K562 (cell line): Measurements from ENCODE around the gene KHDRBS2. TPM values are rescaled to one million over a fixed set of nuclear protein-coding genes. Genes with fewer than 3 reads are reported as not detected.

ENCODE experiments used
- ATAC-seq: fragments of 200-7000 bp; cut with Tn5 transposase; 3 replicates; pipeline ENCODE4 v1.9.1; 2020; ENCODE audit warnings: moderate library complexity
- BruUV-seq: library from RNA; stranded (reverse); fragments of 400-500 nt; replicated peaks from 2 replicates; lab custom pipeline; 2021; lab: Mats Ljungman, UMichigan
- CTCF ChIA-PET: fragments of 300-600 bp; formaldehyde crosslinking; extraction: SDS; loops from one replicate; lab custom pipeline; 2021; ENCODE audit warnings: low intra/inter-chr PET ratio; lab: Yijun Ruan, JAX
- POLR2A ChIA-PET: fragments of 300-600, 350-650 bp; sonication (Branson Sonifier 250); formaldehyde crosslinking; extraction: SDS; loops from one replicate; lab custom pipeline; 2021; ENCODE audit warnings: antibody characterized with exemption, inconsistent platforms; lab: Yijun Ruan, JAX
- DNase-seq, 4 experiments: peaks; one replicate each; pipeline versions ENCODE4 v3.0.0 to v3.0.0-alpha.2; 2011 to 2018; ENCODE audit warnings: low spot score in 3 of 4, mixed read lengths in 3 of 4; ENCODE audit errors: extremely low read depth in 1 of 4
- FAIRE-seq: peaks from 2 replicates; lab custom pipeline; 2011; peaks lifted over from hg19 to GRCh38; lab: Jason Lieb, UNC
- H2AFZ ChIP-seq: 2 replicates; pipeline ENCODE4 v1.6.0; 2011; ENCODE audit warnings: low read depth, low read length, control low read depth, inconsistent platforms
- H3K27ac ChIP-seq: fragments of 200-600 bp; 3 replicates; pipeline ENCODE4 v1.8.0; 2011; ENCODE audit warnings: low read depth, mild to moderate bottlenecking, control low read depth, inconsistent platforms, low read length, moderate library complexity, mixed read lengths; ENCODE audit errors: extremely low read depth
- H3K27me3 ChIP-seq, 2 experiments: fragments of 300-600 bp in 1 of 2; 2 replicates in 1 of 2; 3 replicates in 1 of 2; pipeline versions ENCODE4 v1.6.0 to v1.8.0; 2011; ENCODE audit warnings: inconsistent platforms in 2 of 2, low read length in 2 of 2, mild to moderate bottlenecking in 1 of 2, mixed read lengths in 1 of 2, moderate library complexity in 1 of 2; ENCODE audit not compliant: control insufficient read depth in 2 of 2, insufficient read depth in 2 of 2
- H3K36me3 ChIP-seq: fragments of 300-600 bp; 3 replicates; pipeline ENCODE4 v1.8.0; 2011; ENCODE audit warnings: mild to moderate bottlenecking, low read length, inconsistent platforms; ENCODE audit not compliant: control insufficient read depth, insufficient read depth
- H3K4me1 ChIP-seq, 2 experiments: fragments of 200-600 bp in 1 of 2; replicated peaks in 1 of 2; 2 replicates in 1 of 2; 3 replicates in 1 of 2; pipeline versions ENCODE4 v1.5.1 to v1.8.0; 2011; ENCODE audit warnings: inconsistent platforms in 2 of 2, low read length in 2 of 2, mild to moderate bottlenecking in 1 of 2, mixed read lengths in 1 of 2, moderate library complexity in 1 of 2; ENCODE audit not compliant: control insufficient read depth in 2 of 2, insufficient read depth in 2 of 2
- H3K4me2 ChIP-seq: 2 replicates; pipeline ENCODE4 v1.6.1; 2011; ENCODE audit warnings: low read length, control low read depth, inconsistent platforms, mixed read lengths; ENCODE audit not compliant: insufficient read depth
- H3K4me3 ChIP-seq: fragments of 200-600 bp; sonication (generic), shearing (Covaris generic); 2 replicates; pipeline ENCODE4 v1.5.1; 2016; ENCODE audit warnings: control low read depth, inconsistent platforms
- H3K79me2 ChIP-seq: fragments of 200-600 bp; 3 replicates; pipeline ENCODE4 v1.8.0; 2011; ENCODE audit warnings: low read length, inconsistent platforms; ENCODE audit not compliant: control insufficient read depth, insufficient read depth
- H3K9ac ChIP-seq, 2 experiments: 2 replicates each; pipeline versions ENCODE4 v1.6.0 to v1.6.1; 2011; ENCODE audit warnings: low read depth in 2 of 2, low read length in 2 of 2, control low read depth in 1 of 2, inconsistent platforms in 1 of 2, mild to moderate bottlenecking in 1 of 2, mixed read lengths in 1 of 2; ENCODE audit not compliant: insufficient read depth in 1 of 2
- H3K9me1 ChIP-seq: one replicate; pipeline ENCODE4 v1.6.0; 2011; ENCODE audit warnings: inconsistent platforms, mild to moderate bottlenecking, low read length, moderate library complexity; ENCODE audit not compliant: control insufficient read depth, insufficient read depth
- H3K9me3 ChIP-seq: replicated peaks from 2 replicates; pipeline ENCODE4 v1.5.1; 2011; ENCODE audit warnings: low read depth, low read length, inconsistent platforms; ENCODE audit not compliant: control insufficient read depth, insufficient read depth
- H4K20me1 ChIP-seq: replicated peaks from 2 replicates; pipeline ENCODE4 v1.6.1; 2011; ENCODE audit warnings: low read length, inconsistent platforms, mixed read lengths; ENCODE audit not compliant: control insufficient read depth, insufficient read depth
- ARID2 ChIP-seq: fragments of 450-650 bp; IDR thresholded peaks from 2 replicates; pipeline ENCODE4 v1.6.1; 2017; ENCODE audit warnings: antibody characterized with exemption, mild to moderate bottlenecking
- ARID3A ChIP-seq: IDR thresholded peaks from 2 replicates; pipeline ENCODE4 v1.6.1; 2012; ENCODE audit warnings: low read depth, low read length, improper control_type of control experiment, borderline replicate concordance
- NCOA1 ChIP-seq: fragments of 450-650 bp; IDR thresholded peaks from 2 replicates; pipeline ENCODE4 v1.6.1; 2016; ENCODE audit warnings: low read depth
- PHF20 ChIP-seq: fragments of 450-650 bp; IDR thresholded peaks from 2 replicates; pipeline ENCODE4 v1.6.1; 2018; ENCODE audit not compliant: partially characterized antibody
- SMC3 ChIP-seq: conservative IDR thresholded peaks from 2 replicates; pipeline ENCODE4 v1.6.1; 2011; ENCODE audit warnings: low read depth, low read length, improper control_type of control experiment; ENCODE audit not compliant: insufficient read depth
- ZBTB40 ChIP-seq, 2 experiments: fragments of 450-650 bp in 1 of 2; sonication (generic) in 1 of 2; formaldehyde crosslinking in 1 of 2; IDR thresholded peaks; 2 replicates each; pipeline versions ENCODE4 v1.7.1 to v1.9.0; 2016 to 2022; ENCODE audit warnings: inconsistent platforms in 1 of 2, mild to moderate bottlenecking in 1 of 2, missing genetic modification reagents in 1 of 2
- ZNF184 ChIP-seq: sonication (generic); formaldehyde crosslinking; IDR thresholded peaks from 2 replicates; pipeline ENCODE4 v1.5.0; 2020; ENCODE audit warnings: missing genetic modification reagents
- ZNF384 ChIP-seq: IDR thresholded peaks from 2 replicates; pipeline ENCODE4 v1.6.1; 2012; ENCODE audit warnings: low read depth, low read length, improper control_type of control experiment
- WGBS: fragments of 100-300 bp; shearing (Covaris generic); methylation state at CpG from one replicate; pipeline ENCODE4 v1.1.6; 2016; ENCODE audit warnings: low coverage, mixed read lengths; ENCODE audit not compliant: insufficient coverage; ENCODE audit errors: missing lambda C conversion rate; 5-methylcytosine and 5-hydroxymethylcytosine counted together
- in situ Hi-C: fragments of 300-500 bp; cut with MboI; formaldehyde crosslinking; loops from 4 replicates; pipeline ENCODE4 v1.15.0; 2018; ENCODE audit warnings: inconsistent platforms, mixed read lengths
- intact Hi-C: fragments of 100-400 bp; cut with micrococcal nuclease; formaldehyde crosslinking; loops from 2 replicates; pipeline ENCODE4 v1.14.2; 2022
- polyA plus RNA-seq, 8 experiments: library from polyadenylated mRNA; depleted of rRNA in 4 of 8; stranded (reverse) in 5 of 8; unstranded in 3 of 8; fragments of >200 nt; fragmentation: Nextera tagmentation in 2 of 8; fragmentation: Illumina TruSeq in 1 of 8; extraction: Ambion mirVana in 2 of 8; extraction: Trizol in 1 of 8; gene quantifications; 2 replicates each; pipeline versions ENCODE4 v1.2.1 to v1.2.3, GENCODE V29; 2011 to 2014; ENCODE audit warnings: inconsistent platforms in 1 of 8, missing spikeins in 1 of 8
- total RNA-seq, 7 experiments: library from RNA; depleted of rRNA in 6 of 7; stranded (reverse); fragments of >200 nt in 6 of 7; fragmentation: Illumina TruSeq in 2 of 7; extraction: Trizol in 2 of 7; gene quantifications; 2 replicates each; pipeline versions ENCODE4 v1.2.1 to v1.2.3, GENCODE V29; 2011 to 2021; ENCODE audit warnings: low replicate concordance in 1 of 7
- TF ChIP-seq, protein P1 (sequence below), 3 experiments: IDR thresholded peaks in 2 of 3; conservative IDR thresholded peaks in 1 of 3; 2 replicates each; pipeline ENCODE4 v1.5.1; 2011 to 2012; ENCODE audit warnings: low read length in 3 of 3, mild to moderate bottlenecking in 3 of 3, control low read depth in 2 of 3, improper control_type of control experiment in 1 of 3, inconsistent platforms in 1 of 3, low read depth in 1 of 3, mixed read lengths in 1 of 3, moderate library complexity in 1 of 3; ENCODE audit not compliant: insufficient read depth in 2 of 3

KHDRBS2 gene
- total and polyA plus RNA-seq, 9 of the 15 experiments (the other 6 are each of a cell fraction or from before 2014, with no cell fraction given): not detected

DNA sequence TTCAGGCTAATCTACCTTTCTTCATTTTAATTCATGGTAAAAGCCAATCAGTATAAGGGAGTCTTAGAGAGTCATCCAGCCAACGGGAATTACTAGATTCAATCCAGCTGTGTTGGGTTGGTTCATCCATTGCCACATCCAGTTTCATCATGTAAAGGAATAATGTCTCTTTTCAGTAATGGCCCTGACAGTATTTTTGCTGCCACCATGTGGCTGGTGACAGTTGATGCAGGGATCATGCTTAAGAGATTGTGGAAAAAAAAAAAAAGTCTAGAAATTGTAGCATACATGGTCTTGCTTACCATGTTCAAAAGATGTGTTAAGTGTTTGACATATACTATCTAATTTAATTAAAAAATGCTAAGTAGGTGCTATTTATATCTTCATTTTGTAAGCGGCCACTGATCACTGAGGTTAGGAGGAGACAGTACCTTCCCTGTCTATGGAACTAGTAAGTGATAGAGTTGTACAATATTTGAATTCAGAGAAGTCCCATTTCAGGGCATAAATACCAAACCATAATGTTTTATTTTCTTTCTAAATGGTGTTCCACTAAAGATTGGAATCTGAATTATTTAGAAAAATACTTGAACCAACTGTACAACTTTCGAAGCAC, 135.9 kb downstream of the KHDRBS2 start:
- Histone ChIP-seq H3K27me3 (no peaks in the 10 kb centered on the region), H3K9me1 (no peaks in the 10 kb centered on the region), H2AFZ (no peak overlapping the region), H3K36me3 (no peaks in the 10 kb centered on the region), H3K9me3 (no peaks in the 10 kb centered on the region), H3K79me2 (no peaks in the 10 kb centered on the region), H3K4me3 (no peak overlapping the region), H3K4me2 (no peak overlapping the region), H3K4me1 (no peaks in the 10 kb centered on the region), H3K9ac (no peak overlapping the region), H3K27ac (no peak overlapping the region), H4K20me1 (no peaks in the 10 kb centered on the region)
- peak; percentile 17 to 28 (median 18) for DNase-seq
- POLR2A ChIA-PET: no interaction called here
- no TSS peak for BruUV-seq
- FAIRE-seq: no peak
- CTCF ChIA-PET: no interaction called here
- intact Hi-C loops (no loop called here), in situ Hi-C loops (no loop called here)
- ATAC-seq: no peak
- WGBS: 2% methylated on average over 3 of the region's 3 CpGs
- TF ChIP-seq ZNF384 (0 out of 2 replicates have a peak, but pooled peaks have one; percentile 31), PHF20 (no peak), ZNF184 (CRISPR knock-in tag) (no peak), ARID2 (no peak), NCOA1 (no peak), SMC3 (0 out of 2 replicates have a peak, but pooled peaks have one; percentile 9), ARID3A (no peak), ZBTB40 (IDR thresholded peaks at IDR 0.05) (no peak), ZBTB40 (CRISPR knock-in tag; IDR thresholded peaks at IDR 0.05) (no peak)
- TF ChIP-seq, protein P1, sequence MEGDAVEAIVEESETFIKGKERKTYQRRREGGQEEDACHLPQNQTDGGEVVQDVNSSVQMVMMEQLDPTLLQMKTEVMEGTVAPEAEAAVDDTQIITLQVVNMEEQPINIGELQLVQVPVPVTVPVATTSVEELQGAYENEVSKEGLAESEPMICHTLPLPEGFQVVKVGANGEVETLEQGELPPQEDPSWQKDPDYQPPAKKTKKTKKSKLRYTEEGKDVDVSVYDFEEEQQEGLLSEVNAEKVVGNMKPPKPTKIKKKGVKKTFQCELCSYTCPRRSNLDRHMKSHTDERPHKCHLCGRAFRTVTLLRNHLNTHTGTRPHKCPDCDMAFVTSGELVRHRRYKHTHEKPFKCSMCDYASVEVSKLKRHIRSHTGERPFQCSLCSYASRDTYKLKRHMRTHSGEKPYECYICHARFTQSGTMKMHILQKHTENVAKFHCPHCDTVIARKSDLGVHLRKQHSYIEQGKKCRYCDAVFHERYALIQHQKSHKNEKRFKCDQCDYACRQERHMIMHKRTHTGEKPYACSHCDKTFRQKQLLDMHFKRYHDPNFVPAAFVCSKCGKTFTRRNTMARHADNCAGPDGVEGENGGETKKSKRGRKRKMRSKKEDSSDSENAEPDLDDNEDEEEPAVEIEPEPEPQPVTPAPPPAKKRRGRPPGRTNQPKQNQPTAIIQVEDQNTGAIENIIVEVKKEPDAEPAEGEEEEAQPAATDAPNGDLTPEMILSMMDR (IDR thresholded peaks at IDR 0.05 in 2 of 3, conservative IDR thresholded peaks at IDR 0.05 in 1 of 3; ENCODE audit: insufficient read depth in 2 of 3, low read depth in 1 of 3, low read length in 3 of 3): peak in 2 of 3 experiments; percentile 43 to 51; a peak in 2 of 6 replicates
